H9 (cell line): Measurements from ENCODE around the gene DCDC1. TPM values are rescaled to one million over a fixed set of nuclear protein-coding genes. Genes with fewer than 3 reads are reported as not detected.

ENCODE experiments used
- DNase-seq: peaks from one replicate; pipeline ENCODE4 v3.0.0-alpha.2; 2017
- H2AFZ ChIP-seq: one replicate; pipeline ENCODE4 v1.6.1; 2013; ENCODE audit warnings: mild to moderate bottlenecking, low read length, control low read depth, moderate library complexity
- H2AK5ac ChIP-seq: 2 replicates; pipeline ENCODE4 v1.6.1; 2013; ENCODE audit warnings: low read length, control low read depth, mixed read lengths; ENCODE audit not compliant: insufficient read length
- H2BK120ac ChIP-seq: one replicate; pipeline ENCODE4 v1.6.1; 2013; ENCODE audit warnings: low read depth, mild to moderate bottlenecking, low read length, control low read depth, inconsistent platforms; ENCODE audit not compliant: poor library complexity, severe bottlenecking
- H2BK12ac ChIP-seq: 2 replicates; pipeline ENCODE4 v1.6.1; 2013; ENCODE audit warnings: low read length, control low read depth, mixed read lengths, low read depth; ENCODE audit not compliant: insufficient read length
- H2BK15ac ChIP-seq: 2 replicates; pipeline ENCODE4 v1.6.1; 2013; ENCODE audit warnings: low read depth, low read length, control low read depth
- H2BK20ac ChIP-seq: one replicate; pipeline ENCODE4 v1.6.1; 2013; ENCODE audit warnings: low read depth, mild to moderate bottlenecking, low read length, control low read depth, inconsistent platforms; ENCODE audit not compliant: poor library complexity, severe bottlenecking
- H2BK5ac ChIP-seq: 2 replicates; pipeline ENCODE4 v1.6.1; 2013; ENCODE audit warnings: low read length, control low read depth, mixed read lengths; ENCODE audit not compliant: insufficient read length
- H3K14ac ChIP-seq: 2 replicates; pipeline ENCODE4 v1.6.1; 2013; ENCODE audit warnings: low read length, control low read depth; ENCODE audit not compliant: insufficient read depth
- H3K18ac ChIP-seq: 2 replicates; pipeline ENCODE4 v1.6.1; 2013; ENCODE audit warnings: low read depth, mild to moderate bottlenecking, mixed read lengths, low read length, control low read depth; ENCODE audit not compliant: insufficient read length
- H3K23ac ChIP-seq: 2 replicates; pipeline ENCODE4 v1.6.1; 2013; ENCODE audit warnings: low read length, control low read depth, mixed read lengths, low read depth; ENCODE audit not compliant: insufficient read length
- H3K23me2 ChIP-seq: 2 replicates; pipeline ENCODE4 v1.6.1; 2013; ENCODE audit warnings: low read depth, mild to moderate bottlenecking, mixed read lengths, low read length, control low read depth; ENCODE audit not compliant: insufficient read length, poor library complexity, severe bottlenecking
- H3K27ac ChIP-seq: 2 replicates; pipeline ENCODE4 v1.5.1; 2013; ENCODE audit warnings: low read length, control low read depth, mixed read lengths, low read depth; ENCODE audit not compliant: insufficient read length
- H3K27me3 ChIP-seq: 2 replicates; pipeline ENCODE4 v1.6.1; 2013; ENCODE audit warnings: low read length, control low read depth, inconsistent platforms; ENCODE audit not compliant: insufficient read depth
- H3K4ac ChIP-seq: 2 replicates; pipeline ENCODE4 v1.6.1; 2013; ENCODE audit warnings: low read depth, mild to moderate bottlenecking, control low read depth, inconsistent platforms, low read length, moderate library complexity
- H3K4me1 ChIP-seq: 2 replicates; pipeline ENCODE4 v1.6.1; 2013; ENCODE audit warnings: low read length, control low read depth, inconsistent platforms; ENCODE audit not compliant: insufficient read depth
- H3K4me2 ChIP-seq: 2 replicates; pipeline ENCODE4 v1.6.1; 2013; ENCODE audit warnings: low read length, control low read depth, mixed read lengths; ENCODE audit not compliant: insufficient read length, insufficient read depth
- H3K56ac ChIP-seq: 2 replicates; pipeline ENCODE4 v1.6.1; 2013; ENCODE audit warnings: low read depth, mild to moderate bottlenecking, mixed read lengths, low read length, control low read depth; ENCODE audit not compliant: insufficient read length
- H3K79me1 ChIP-seq: 2 replicates; pipeline ENCODE4 v1.6.1; 2013; ENCODE audit warnings: low read depth, mild to moderate bottlenecking, moderate library complexity, low read length, control low read depth, inconsistent platforms; ENCODE audit not compliant: insufficient read depth, poor library complexity, severe bottlenecking
- H3K79me2 ChIP-seq: 2 replicates; pipeline ENCODE4 v1.6.1; 2013; ENCODE audit warnings: low read length, control low read depth, inconsistent platforms; ENCODE audit not compliant: insufficient read depth
- H3K9ac ChIP-seq: 2 replicates; pipeline ENCODE4 v1.6.1; 2013; ENCODE audit warnings: low read length, control low read depth, mixed read lengths; ENCODE audit not compliant: insufficient read length; ENCODE audit errors: extremely low read depth
- H3K9me3 ChIP-seq: one replicate; pipeline ENCODE4 v1.6.1; 2013; ENCODE audit warnings: low read depth, low read length, inconsistent platforms; ENCODE audit not compliant: control insufficient read depth
- H3T11ph ChIP-seq: one replicate; pipeline ENCODE4 v1.6.1; 2013; ENCODE audit warnings: mild to moderate bottlenecking, low read length, control low read depth, inconsistent platforms
- H4K20me1 ChIP-seq: one replicate; pipeline ENCODE4 v1.6.1; 2013; ENCODE audit not compliant: control insufficient read depth, insufficient read length, insufficient read depth
- H4K5ac ChIP-seq: 2 replicates; pipeline ENCODE4 v1.6.1; 2013; ENCODE audit warnings: low read depth, mild to moderate bottlenecking, mixed read lengths, low read length, control low read depth; ENCODE audit not compliant: insufficient read length
- H4K8ac ChIP-seq: replicated peaks from 2 replicates; pipeline ENCODE4 v1.6.1; 2013; ENCODE audit warnings: low read length, control low read depth, mixed read lengths, low read depth; ENCODE audit not compliant: insufficient read length
- H4K91ac ChIP-seq: 2 replicates; pipeline ENCODE4 v1.6.1; 2013; ENCODE audit warnings: low read depth, mild to moderate bottlenecking, moderate library complexity, mixed read lengths, low read length, control low read depth; ENCODE audit not compliant: insufficient read length
- H3K27ac Mint-ChIP-seq, 3 experiments: 2 replicates in 2 of 3; 3 replicates in 1 of 3; pipeline ENCODE4 v1.8.0; 2020 to 2021; ENCODE audit warnings: mixed read lengths in 3 of 3, mild to moderate bottlenecking in 1 of 3, moderate library complexity in 1 of 3
- H3K27me3 Mint-ChIP-seq: 2 replicates; pipeline ENCODE4 v1.8.0; 2021; ENCODE audit warnings: low read depth, mild to moderate bottlenecking, moderate library complexity, mixed read lengths
- H3K36me3 Mint-ChIP-seq, 3 experiments: 2 replicates in 2 of 3; 3 replicates in 1 of 3; pipeline ENCODE4 v1.8.0; 2020 to 2021; ENCODE audit warnings: low read depth in 3 of 3, mixed read lengths in 3 of 3; ENCODE audit not compliant: insufficient read depth in 1 of 3
- H3K4me1 Mint-ChIP-seq, 2 experiments: 2 replicates each; pipeline ENCODE4 v1.8.0; 2020; ENCODE audit warnings: mixed read lengths in 2 of 2
- H3K4me3 Mint-ChIP-seq, 2 experiments: 2 replicates in 1 of 2; 3 replicates in 1 of 2; pipeline ENCODE4 v1.8.0; 2020 to 2021; ENCODE audit warnings: mild to moderate bottlenecking in 2 of 2, mixed read lengths in 2 of 2, moderate library complexity in 1 of 2
- H3K9me3 Mint-ChIP-seq, 2 experiments: 2 replicates in 1 of 2; 3 replicates in 1 of 2; pipeline ENCODE4 v1.8.0; 2020; ENCODE audit warnings: mild to moderate bottlenecking in 2 of 2, mixed read lengths in 2 of 2, moderate library complexity in 1 of 2
- total RNA-seq: library from RNA; stranded (reverse); gene quantifications from 2 replicates; pipeline ENCODE4 v1.2.1, GENCODE V29; 2021
- TF ChIP-seq, protein P1 (sequence below): fragments of 200-600 bp; sonication (generic); conservative IDR thresholded peaks from 3 replicates; pipeline ENCODE4 v1.8.0; 2021; ENCODE audit warnings: antibody characterized with exemption, mild to moderate bottlenecking

Gene DCDC1
- total RNA-seq, 1 experiment from 2014 or later: 0.09 TPM

DNA sequence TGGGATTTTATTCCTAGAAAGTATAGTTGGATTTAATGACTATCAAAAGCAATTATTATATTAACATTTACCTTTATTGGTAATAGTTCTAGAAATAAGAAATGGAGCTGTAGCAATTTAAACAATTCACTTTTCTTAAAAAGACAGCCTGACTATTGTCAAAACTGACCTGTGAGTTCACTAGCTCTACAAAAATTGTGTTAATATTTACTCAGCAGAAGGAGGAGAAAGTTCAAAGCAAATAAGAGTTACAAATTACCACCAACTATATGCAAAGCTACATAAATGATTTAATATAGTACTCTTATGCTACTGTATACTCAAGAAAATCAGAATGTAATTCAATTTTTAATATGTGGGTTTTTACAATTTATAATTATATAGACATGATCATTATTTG lies 310.0 kb downstream of the DCDC1 start:
- Histone ChIP-seq H3K4me1 (no peaks in the 10 kb centered on the region), H3K79me2 (no peaks in the 10 kb centered on the region), H3K79me1 (no peaks in the 10 kb centered on the region), H2BK5ac (no peak overlapping the region), H3K27me3 (no peaks in the 10 kb centered on the region), H4K91ac (no peak overlapping the region), H3T11ph (no peak overlapping the region), H3K4ac (no peak overlapping the region), H4K8ac (no peak overlapping the region), H3K23me2 (no peaks in the 10 kb centered on the region), H3K23ac (no peak overlapping the region), H4K20me1 (no peaks in the 10 kb centered on the region), H2BK20ac (no peak overlapping the region), H3K18ac (no peak overlapping the region), H3K9me3 (no peaks in the 10 kb centered on the region), H3K27ac (no peak overlapping the region), H2AFZ (no peak overlapping the region), H2AK5ac (no peak overlapping the region), H2BK15ac (no peak overlapping the region), H2BK12ac (no peak overlapping the region), H3K9ac (no peak overlapping the region), H3K56ac (no peak overlapping the region), H2BK120ac (no peak overlapping the region), H3K4me2 (no peak overlapping the region), H3K14ac (no peak overlapping the region), H4K5ac (no peak overlapping the region)
- Mint-ChIP-seq H3K27ac (no peak overlapping the region), H3K36me3 (no peaks in the 10 kb centered on the region), H3K27me3 (peaks cover 1% of the 10 kb centered on the region; the same call in 1 of the 2 replicates), H3K4me3 (no peak overlapping the region), H3K4me1 (no peaks in the 10 kb centered on the region), H3K9me3 (peaks cover 0 to 3% of the 10 kb centered on the region in 2 experiments; a peak in 2 of 5 replicates)
- TF ChIP-seq, protein P1, sequence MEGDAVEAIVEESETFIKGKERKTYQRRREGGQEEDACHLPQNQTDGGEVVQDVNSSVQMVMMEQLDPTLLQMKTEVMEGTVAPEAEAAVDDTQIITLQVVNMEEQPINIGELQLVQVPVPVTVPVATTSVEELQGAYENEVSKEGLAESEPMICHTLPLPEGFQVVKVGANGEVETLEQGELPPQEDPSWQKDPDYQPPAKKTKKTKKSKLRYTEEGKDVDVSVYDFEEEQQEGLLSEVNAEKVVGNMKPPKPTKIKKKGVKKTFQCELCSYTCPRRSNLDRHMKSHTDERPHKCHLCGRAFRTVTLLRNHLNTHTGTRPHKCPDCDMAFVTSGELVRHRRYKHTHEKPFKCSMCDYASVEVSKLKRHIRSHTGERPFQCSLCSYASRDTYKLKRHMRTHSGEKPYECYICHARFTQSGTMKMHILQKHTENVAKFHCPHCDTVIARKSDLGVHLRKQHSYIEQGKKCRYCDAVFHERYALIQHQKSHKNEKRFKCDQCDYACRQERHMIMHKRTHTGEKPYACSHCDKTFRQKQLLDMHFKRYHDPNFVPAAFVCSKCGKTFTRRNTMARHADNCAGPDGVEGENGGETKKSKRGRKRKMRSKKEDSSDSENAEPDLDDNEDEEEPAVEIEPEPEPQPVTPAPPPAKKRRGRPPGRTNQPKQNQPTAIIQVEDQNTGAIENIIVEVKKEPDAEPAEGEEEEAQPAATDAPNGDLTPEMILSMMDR: no peak
- no peak for DNase-seq
